HG03139 (cell line): ENCODE data around the gene AFAP1L2.

Experiments used
- ATAC-seq: cut with Tn5 transposase; IDR thresholded peaks from one replicate; pipeline ENCODE4 v1.9.1; 2021; ENCODE audit not compliant: unreplicated experiment

The AFAP1L2 gene, protein sequence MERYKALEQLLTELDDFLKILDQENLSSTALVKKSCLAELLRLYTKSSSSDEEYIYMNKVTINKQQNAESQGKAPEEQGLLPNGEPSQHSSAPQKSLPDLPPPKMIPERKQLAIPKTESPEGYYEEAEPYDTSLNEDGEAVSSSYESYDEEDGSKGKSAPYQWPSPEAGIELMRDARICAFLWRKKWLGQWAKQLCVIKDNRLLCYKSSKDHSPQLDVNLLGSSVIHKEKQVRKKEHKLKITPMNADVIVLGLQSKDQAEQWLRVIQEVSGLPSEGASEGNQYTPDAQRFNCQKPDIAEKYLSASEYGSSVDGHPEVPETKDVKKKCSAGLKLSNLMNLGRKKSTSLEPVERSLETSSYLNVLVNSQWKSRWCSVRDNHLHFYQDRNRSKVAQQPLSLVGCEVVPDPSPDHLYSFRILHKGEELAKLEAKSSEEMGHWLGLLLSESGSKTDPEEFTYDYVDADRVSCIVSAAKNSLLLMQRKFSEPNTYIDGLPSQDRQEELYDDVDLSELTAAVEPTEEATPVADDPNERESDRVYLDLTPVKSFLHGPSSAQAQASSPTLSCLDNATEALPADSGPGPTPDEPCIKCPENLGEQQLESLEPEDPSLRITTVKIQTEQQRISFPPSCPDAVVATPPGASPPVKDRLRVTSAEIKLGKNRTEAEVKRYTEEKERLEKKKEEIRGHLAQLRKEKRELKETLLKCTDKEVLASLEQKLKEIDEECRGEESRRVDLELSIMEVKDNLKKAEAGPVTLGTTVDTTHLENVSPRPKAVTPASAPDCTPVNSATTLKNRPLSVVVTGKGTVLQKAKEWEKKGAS

GRCh38 chr10:114404171-114405010 is at the start of gene AFAP1L2:
AFAP1L2 (minus strand) TSS chr10:114404502; CDS start chr10:114404455, 47 bp downstream.
- no peak for ATAC-seq

DNA sequence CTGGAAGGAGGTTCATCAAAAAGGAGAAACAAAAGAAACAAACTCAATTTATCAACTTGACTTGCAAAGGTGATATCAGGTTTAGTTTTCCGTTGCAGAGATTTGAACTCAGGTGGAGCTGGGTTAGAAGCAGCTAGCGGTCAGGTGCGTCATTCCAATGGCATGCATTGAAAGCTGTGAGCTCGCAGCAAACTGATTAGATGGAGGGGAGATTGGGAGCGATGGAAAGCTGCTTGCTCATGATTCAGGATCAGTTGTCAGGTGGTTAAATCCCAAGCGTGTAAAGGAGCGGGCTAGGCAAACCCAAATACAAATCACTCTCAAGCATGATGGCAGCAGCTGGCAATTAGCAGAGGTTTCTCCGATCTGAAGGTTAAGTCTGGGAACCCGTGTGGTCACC is 49.3 kb upstream of the AFAP1L2 start:
- ATAC-seq, result no peak

- ATAC-seq, result no peak
Observed at GRCh38 chr10:114448897-114449296, 44.6 kb upstream of the AFAP1L2 start.

- ATAC-seq, result no peak
Observed at GRCh38 chr10:114445332-114445731, 41.0 kb upstream of the AFAP1L2 start.

- ATAC-seq, result no peak
Observed at GRCh38 chr10:114444819-114445218, 40.5 kb upstream of the AFAP1L2 start.

GRCh38 chr10:114442091-114442630 is 37.9 kb upstream of the AFAP1L2 start:
- no peak for ATAC-seq

DNA sequence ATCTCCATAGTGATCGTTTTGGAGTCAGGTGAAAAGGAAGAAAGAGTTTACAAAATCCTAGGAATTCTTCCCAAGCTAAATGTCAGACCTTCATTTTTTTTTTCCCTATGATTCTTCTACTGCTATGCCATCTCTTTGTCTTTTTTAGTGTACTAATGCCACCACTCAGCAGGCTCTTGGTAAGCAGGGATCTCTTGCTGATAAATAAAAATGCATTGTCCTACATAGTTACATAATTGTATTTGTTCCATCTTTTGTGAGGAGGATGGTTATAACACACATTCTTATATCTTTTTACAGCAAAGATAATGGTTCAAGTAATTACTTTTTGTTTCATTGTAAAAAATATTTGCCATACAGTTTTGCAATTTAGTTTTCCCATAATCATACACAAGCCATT is 36.8 kb upstream of the AFAP1L2 start:
- ATAC-seq, result no peak

- no peak for ATAC-seq
Observed at GRCh38 chr10:114437473-114438292, 33.4 kb upstream of the AFAP1L2 start.

DNA sequence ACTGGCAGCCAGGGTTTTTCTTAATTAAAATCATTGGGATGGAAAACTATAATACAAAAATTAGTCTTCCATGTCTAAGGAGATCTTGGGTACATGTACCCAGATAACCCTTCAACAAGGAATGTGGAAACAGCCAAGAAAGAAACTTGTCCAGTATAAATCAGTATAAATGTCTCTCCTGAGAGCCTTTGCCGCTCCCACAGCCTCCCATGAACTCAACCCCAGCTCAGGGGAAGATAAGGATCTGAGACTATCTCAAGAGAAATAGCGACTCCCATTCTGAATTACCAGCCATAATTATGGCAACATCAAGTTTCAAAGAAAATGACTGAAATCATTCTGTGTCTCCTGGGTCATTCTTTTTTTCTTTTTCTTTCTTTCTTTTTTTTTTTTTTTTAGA is 32.6 kb upstream of the AFAP1L2 start:
- ATAC-seq, result no peak

DNA sequence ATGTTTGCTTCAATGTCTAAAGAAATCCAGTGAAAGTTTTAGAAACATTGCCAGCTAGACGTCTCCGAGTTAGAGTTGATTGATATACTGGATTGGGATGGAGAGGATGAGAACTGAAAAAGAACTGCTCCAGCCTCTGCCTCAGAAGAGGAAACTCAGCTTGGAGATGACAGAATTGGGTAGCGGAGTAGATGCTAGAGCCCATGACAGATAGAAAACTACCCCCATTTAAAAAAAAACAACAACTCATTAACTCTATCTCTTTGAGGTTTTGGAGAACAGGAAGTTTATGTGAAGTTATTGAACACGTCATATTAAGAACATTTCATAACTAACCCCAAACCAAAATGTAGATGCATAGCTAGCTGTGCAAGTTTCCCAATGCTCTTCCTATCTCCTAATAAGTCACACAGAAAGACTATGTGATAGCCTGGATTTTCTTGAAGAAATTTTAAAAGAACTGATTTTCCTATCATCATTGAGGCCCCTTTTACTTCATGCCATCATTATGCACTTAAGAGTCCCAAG is 28.3 kb upstream of the AFAP1L2 start:
- no peak for ATAC-seq

DNA sequence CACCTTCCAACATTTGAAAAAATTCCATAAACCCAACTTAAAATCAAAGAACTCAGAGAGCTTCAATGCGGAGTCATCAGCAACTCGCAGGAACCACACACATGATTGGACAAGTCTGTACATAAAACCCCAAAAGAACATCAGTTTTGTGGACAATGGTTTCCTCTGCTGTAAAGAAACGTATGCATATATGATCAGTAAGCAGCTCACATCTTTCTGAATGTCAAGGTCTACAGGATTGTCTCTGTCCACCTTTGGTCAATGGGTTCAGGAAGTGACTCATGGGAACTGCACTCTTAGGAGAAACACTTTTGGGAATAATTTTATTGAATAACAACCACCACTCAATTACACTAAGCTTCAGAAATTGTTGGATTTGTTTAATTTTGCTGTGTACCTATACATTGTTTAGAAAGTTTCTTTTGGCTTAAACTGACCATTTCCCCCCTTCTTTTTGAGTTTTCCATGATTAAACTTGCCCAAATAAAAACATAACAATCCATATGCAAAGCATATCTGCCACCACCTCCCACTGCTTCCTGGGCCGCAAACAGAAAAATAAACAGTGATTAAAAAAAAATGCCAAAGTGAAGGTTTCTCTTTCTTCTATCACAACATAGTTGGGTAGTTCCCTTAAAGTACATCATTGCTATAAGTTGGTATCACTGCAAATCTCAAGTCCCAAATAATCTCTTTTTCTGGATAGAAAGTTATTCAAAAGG is 27.3 kb upstream of the AFAP1L2 start:
- no peak for ATAC-seq

DNA sequence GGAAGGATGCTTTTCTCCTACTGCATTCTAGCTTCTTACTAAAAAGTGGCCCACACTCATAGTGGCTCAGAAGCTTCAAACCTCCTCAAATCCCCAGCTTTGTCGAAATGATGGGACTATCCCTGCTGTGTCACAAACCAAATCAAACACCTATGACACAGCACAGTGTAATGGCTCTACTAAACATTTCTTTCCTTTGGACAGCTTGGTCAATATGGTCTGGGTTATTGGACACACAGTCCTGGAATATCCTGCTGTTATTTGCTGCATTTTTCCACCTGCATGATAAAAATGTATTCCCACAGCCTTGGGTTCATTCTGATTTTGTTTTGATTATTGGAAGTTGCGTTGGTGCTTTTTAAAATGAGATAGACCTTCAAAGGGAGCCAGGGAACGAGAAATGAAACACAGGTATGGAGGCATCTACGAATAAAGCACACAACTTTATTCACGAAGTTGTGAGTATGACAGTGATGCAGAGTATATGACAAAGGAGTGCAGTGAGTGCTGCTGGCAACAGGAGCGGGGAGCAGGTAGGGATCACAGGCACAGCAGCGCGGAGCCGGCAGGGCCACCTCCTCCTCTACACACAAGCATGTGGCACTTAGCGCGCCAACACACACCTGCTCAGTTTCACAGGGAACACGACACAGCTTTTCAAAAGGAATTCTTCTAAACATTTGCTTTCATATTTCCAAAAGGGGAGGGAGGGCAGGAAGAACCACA is 26.5 kb upstream of the AFAP1L2 start:
- no peak for ATAC-seq

DNA sequence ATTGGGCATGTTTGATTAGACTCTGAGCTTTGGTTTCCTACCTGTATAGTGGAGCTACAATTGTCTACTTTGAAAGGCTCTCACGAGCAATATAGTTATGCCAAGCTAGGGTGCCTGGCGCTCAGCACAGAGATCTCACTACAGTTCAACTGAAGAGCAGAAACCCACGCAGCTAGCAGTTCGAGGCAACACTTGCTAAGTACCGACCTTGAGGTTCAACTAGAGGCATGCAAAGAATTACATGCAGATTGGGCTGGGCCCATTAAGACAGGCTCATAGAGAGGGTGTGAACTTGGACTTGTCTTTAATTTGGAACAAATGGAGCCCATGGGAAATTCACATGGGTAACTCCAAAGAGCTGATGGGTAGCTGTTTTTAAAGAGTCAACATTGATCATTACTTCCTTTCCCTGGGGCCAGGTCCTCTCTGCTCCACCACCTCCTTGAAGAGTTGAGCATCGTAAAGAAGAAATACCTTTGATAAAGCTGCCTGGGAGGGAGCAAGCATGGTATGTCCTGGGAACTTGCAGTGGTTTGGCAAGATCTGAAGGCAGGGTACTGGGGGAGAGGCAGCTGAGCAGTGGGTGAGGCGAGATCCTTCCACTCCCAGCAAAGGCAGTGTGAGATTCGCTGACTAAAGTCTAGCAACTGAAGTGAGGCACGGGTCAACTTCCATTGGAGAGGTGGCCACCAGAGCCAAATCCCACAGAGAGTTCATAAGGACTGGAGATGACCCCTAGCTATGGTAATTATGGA is 25.5 kb upstream of the AFAP1L2 start:
- no peak for ATAC-seq

DNA sequence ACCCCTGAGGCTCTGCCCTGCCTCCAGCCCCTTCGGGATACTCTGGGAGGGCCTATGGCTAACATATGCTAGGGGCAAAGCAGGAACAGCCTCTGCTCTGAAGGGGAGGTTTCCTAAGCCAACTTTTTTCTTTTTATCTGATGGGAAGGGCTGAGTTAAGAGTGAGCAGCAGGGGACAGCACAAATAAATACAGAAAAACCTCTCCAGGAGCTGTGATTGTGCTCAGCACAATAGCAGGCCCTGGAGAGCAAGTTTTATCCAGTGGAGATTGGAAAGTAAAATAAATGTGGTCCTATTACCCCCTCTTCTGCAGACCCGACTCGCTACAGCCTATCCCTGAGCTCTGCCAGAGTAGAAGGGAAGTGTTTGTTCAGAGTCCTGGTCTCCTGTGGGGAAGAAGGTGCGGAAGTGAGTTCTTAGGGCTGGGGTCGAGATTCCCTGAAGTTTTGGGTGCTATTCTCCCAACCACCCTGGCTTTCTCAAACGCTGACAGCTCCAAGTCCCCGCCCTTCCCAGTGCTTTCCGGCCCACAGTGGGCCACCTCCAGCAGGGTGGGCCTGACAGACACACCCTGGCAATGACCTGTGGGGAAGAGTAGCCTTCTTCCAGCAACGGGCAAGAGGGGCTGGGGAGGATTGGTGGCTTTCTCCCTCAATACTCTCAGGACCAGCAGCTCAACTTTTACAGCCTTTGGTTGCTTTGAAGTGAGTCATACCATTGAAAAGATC is 23.0 kb upstream of the AFAP1L2 start:
- no peak for ATAC-seq

GRCh38 chr10:114426476-114426875 is 22.2 kb upstream of the AFAP1L2 start:
- no peak for ATAC-seq

GRCh38 chr10:114420811-114421485 is 16.6 kb upstream of the AFAP1L2 start:
- ATAC-seq, result no peak

DNA sequence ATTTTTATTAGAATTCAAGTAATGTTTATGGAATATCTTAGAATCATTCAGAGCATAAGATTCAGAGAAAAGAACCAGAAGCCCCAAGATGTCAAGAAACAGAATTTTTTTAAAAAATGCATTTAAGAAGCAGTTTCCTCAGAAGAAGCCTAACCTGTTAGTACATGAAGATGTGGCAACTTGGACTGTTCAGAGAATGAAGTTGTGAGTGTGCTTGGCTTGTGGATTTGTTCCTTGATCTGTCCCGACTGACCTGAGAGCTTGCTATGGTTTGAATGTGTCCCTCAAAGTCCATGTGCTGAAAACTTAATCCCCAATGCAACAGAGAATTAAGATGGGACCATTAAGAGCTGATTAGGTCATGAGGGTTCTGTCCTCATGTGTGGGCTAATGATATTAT is 13.8 kb upstream of the AFAP1L2 start:
- no peak for ATAC-seq
